ENCODE measurements around the gene XAF1.
"Not testable (repeated sequence)": the region's sequence is repeated elsewhere in the genome, so short reads cannot be mapped to it uniquely, and the experiment has no call there.

The XAF1 gene

GRCh38 chr17:6724009-6724408 is 31.8 kb upstream of the XAF1 start:
- DNase-seq (ENCODE audit: insufficient read length, low spot score), result no peak
- TF ChIP-seq, protein P1, sequence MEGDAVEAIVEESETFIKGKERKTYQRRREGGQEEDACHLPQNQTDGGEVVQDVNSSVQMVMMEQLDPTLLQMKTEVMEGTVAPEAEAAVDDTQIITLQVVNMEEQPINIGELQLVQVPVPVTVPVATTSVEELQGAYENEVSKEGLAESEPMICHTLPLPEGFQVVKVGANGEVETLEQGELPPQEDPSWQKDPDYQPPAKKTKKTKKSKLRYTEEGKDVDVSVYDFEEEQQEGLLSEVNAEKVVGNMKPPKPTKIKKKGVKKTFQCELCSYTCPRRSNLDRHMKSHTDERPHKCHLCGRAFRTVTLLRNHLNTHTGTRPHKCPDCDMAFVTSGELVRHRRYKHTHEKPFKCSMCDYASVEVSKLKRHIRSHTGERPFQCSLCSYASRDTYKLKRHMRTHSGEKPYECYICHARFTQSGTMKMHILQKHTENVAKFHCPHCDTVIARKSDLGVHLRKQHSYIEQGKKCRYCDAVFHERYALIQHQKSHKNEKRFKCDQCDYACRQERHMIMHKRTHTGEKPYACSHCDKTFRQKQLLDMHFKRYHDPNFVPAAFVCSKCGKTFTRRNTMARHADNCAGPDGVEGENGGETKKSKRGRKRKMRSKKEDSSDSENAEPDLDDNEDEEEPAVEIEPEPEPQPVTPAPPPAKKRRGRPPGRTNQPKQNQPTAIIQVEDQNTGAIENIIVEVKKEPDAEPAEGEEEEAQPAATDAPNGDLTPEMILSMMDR (IDR thresholded peaks at IDR 0.05; ENCODE audit: insufficient read depth, missing control alignments), result no peak
- no peak for FAIRE-seq

GRCh38 chr17:6729531-6729930 is 26.3 kb upstream of the XAF1 start:
- TF ChIP-seq, protein P1 (IDR thresholded peaks at IDR 0.05; ENCODE audit: insufficient read depth, missing control alignments), result no peak
- DNase-seq (ENCODE audit: insufficient read length, low spot score) (no peak), FAIRE-seq (no peak)

DNA sequence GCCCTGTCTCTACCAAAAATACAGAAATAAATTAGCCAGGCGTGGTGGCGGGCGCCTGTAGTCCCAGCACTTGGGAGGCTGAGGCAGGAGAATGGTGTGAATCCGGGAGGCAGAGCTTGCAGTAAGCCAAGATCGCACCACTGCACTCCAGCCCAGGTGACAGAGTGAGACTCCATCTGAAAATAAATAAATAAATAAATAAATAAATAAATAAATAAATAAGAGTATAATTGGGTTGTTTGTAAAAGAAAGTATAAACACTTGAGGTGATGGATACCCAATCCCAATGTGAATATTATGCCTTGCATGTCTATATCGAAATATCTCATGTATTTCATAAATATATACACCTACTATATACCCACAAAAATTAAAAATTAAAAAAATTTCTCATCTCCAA is 9.2 kb upstream of the XAF1 start:
- not testable (repeated sequence) for DNase-seq (ENCODE audit: insufficient read length, low spot score); FAIRE-seq

DNA sequence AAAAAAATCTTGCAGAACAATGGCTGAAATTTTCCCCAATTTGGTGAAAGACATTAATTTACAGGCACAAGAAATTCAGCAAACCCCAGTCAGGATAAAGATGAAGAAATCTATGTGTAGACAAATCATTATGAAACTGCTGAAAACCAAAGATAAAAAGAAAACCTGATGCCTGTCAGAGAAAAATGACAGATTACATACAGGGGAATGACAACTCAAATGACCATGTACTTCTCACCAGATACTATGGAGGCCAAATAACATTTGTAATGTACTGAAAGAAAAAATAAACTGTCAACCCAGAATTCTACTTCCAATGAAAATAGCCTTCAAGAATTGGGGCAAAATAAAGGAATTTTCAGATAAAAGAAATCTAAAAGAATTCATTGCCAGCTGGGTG is 7.2 kb upstream of the XAF1 start:
- no peak for DNase-seq (ENCODE audit: insufficient read length, low spot score)
- TF ChIP-seq, protein P1 (IDR thresholded peaks at IDR 0.05; ENCODE audit: insufficient read depth, missing control alignments), result no peak
- FAIRE-seq, result no peak

- no peak for DNase-seq (ENCODE audit: insufficient read length, low spot score)
- TF ChIP-seq, protein P1 (IDR thresholded peaks at IDR 0.05; ENCODE audit: insufficient read depth, missing control alignments), result no peak
Observed at GRCh38 chr17:6749519-6749918, 6.3 kb upstream of the XAF1 start.

DNA sequence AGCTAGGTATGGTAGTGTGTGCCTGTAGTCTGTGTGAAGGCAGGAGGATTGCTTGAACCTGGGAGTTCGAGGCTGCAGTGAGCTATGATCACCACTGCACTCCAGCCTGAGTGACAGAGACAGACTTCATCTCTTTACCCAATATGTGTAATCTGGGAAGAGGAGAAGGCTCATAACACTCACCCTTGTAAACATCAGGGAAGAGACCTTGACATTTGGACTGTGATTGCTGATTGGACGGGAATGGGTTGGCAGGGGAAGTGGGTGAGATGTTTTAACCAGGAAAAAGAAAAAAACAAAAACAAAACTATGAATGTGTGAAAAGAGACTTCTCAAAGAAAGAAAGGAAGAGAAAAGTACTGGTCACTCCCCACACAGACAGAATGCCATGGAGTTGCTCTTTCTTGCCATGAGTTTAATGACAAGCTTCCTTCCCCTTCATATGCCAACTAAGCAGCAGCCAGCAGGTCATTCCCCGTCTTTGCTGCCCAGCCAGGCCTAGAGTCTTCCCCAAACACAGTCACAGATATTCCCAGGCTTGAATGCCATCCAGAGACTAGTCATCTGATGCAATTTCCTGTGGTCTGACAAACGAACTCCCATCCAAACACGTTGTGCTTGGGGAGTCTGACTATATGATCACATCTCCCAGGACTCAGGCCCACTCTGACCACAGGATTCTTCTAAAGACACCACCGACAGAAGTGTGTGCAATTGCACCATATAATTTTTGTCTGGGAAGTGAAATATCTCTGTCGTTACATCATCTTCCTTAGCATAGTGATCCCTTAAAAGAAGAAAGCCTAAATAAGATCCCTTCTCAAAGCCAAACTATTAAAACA is 3.6 kb upstream of the XAF1 start:
- TF ChIP-seq, protein P1 (IDR thresholded peaks at IDR 0.05; ENCODE audit: insufficient read depth, missing control alignments), result no peak
- FAIRE-seq (no peak), DNase-seq (ENCODE audit: insufficient read length, low spot score) (no peak)

More at GRCh38 chr17:6749519-6749918, 6.3 kb upstream of the XAF1 start:
- FAIRE-seq, result no peak

GRCh38 chr17:6753006-6753445 is 2.8 kb upstream of the XAF1 start:
- no peak for FAIRE-seq
- DNase-seq (ENCODE audit: insufficient read length, low spot score), result no peak
- TF ChIP-seq, protein P1 (IDR thresholded peaks at IDR 0.05; ENCODE audit: insufficient read depth, missing control alignments), result no peak

Data from D721Med (cell line).